Measurements from ENCODE around the gene ADARB2.

ADARB2 gene

DNA sequence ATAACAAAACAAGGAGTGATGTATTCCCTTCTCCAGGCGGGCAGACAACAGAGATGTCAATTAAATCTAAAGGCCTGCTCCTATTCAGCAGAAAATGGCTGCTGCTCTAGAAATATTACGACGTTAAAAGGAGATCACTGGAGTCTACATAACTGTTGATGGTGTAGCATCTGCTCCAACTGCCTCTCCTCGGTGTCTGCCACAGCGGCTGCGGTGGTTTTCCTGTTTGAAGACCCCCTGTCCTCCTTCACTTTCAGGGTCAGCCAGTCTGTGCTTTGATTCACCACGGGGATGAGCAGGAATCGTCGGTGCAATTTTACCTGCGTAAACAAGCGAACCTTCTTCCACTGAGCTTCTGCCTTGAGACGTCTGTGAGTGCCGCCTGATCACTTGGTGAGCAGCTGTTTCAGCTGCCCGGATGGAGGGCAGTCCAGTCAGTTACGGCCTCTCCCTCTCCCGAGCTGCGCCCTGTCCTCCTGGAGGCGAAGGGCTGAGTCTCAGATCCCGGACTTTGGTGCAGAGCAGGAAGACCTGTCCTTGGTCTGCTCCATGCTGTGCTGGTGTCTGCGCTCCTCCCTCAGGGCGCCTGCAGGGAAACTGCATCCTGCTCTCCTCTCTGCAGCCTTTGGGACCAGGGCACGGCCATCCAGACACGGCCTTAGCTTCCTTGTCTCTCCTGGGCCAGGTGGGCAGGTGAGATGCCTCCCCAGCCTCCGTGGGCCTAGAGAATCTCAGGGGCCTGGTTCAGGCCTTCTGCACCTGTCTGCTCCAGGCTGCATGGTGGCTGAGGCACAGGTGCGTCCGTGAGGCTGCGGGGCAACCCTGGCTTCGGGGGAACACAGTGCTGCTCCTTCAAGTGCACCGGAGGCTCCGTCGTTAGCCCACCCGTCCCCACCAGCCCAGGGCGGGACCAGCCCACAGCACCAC is 326.6 kb downstream of the ADARB2 start:
- ATAC-seq (no peak), DNase-seq (no peak)
- no peak overlapping the region for H3K4me3 Mint-ChIP-seq
- H3K27ac Mint-ChIP-seq: no peak overlapping the region
- H3K9me3 Mint-ChIP-seq: no peaks in the 10 kb centered on the region
- peaks cover 2% of the 10 kb centered on the region for H3K4me1 Mint-ChIP-seq
- H3K36me3 Mint-ChIP-seq (ENCODE audit: low read depth): no peaks in the 10 kb centered on the region
- H3K27me3 Mint-ChIP-seq: peaks cover 24% of the 10 kb centered on the region

DNA sequence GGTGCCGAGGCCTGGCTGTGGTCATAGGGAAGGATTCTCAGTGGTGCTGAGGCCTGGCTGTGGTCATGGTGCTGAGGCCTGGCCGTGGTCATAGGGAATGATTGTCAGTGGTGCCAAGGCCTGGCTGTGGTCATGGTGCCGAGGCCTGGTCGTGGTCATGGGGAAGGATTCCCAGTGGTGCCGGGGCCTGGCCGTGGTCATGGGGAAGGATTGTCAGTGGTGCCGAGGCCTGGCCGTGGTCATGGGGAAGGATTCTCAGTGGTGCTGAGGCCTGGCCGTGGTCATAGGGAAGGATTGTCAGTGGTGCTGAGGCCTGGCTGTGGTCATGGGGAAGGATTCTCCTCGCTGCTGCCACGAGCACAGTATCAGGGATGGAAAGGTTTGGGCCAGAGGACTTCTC is 327.3 kb downstream of the ADARB2 start:
- Mint-ChIP-seq H3K4me3 (no peak overlapping the region), H3K27me3 (peaks cover 21% of the 10 kb centered on the region), H3K9me3 (no peaks in the 10 kb centered on the region), H3K27ac (no peak overlapping the region), H3K4me1 (peaks cover 2% of the 10 kb centered on the region), H3K36me3 (ENCODE audit: low read depth) (no peaks in the 10 kb centered on the region)
- ATAC-seq (no peak), DNase-seq (no peak)

DNA sequence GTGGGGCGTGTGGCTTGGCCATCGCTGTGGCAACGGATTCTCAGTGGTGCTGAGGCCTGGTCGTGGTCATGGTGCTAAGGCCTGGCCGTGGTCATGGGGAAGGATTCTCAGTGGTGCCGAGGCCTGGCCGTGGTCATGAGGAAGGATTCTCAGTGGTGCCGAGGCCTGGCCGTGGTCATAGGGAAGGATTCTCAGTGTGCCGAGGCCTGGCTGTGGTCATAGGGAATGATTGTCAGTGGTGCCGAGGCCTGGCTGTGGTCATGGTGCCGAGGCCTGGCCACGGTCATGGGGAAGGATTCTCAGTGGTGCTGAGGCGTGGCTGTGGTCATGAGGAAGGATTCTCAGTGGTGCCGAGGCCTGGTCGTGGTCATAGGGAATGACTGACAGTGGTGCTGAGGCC is 327.9 kb downstream of the ADARB2 start:
- Mint-ChIP-seq H3K4me3 (no peak overlapping the region), H3K9me3 (no peaks in the 10 kb centered on the region), H3K4me1 (peaks cover 2% of the 10 kb centered on the region), H3K27ac (no peak overlapping the region), H3K36me3 (ENCODE audit: low read depth) (no peaks in the 10 kb centered on the region), H3K27me3 (peaks cover 15% of the 10 kb centered on the region)
- DNase-seq: no peak
- no peak for ATAC-seq

DNA sequence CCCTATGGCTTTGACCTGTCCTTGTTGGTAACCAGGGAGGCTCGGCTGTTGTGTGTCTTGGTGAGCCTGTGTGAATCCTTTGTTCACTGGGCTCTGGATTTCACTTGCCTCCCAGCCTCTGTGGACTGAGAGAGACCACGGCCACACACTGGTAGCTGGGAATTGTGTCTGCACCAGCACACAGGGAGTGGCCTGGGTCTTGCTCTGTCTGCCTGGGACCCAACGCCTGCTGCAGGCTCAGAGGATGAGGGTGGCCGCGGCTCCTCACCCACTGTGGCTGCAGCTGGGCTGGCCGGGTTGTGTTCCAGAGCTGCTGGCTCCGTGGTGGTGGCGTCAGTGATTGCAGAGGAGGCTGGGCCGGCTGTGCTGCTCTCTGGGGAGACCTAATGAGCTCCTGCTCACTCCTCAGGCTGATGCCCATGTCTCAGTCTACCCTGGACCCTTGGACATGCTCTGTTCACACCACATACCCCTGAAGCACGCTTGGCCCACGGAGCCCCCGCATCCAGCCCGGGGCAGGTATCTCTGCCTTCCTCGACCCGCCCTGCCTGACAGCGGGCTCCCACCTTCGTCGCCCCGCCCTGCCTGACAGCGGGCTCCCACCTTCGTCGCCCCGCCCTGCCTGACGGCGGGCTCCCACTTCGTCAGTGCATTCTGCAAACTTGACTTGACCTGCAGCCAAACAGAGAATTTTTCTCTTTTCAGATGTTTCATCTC is 328.5 kb downstream of the ADARB2 start:
- Mint-ChIP-seq H3K4me1 (peaks cover 2% of the 10 kb centered on the region), H3K4me3 (no peak overlapping the region), H3K27me3 (peaks cover 13% of the 10 kb centered on the region), H3K9me3 (no peaks in the 10 kb centered on the region), H3K27ac (no peak overlapping the region), H3K36me3 (ENCODE audit: low read depth) (no peaks in the 10 kb centered on the region)
- DNase-seq (no peak), ATAC-seq (no peak)

DNA sequence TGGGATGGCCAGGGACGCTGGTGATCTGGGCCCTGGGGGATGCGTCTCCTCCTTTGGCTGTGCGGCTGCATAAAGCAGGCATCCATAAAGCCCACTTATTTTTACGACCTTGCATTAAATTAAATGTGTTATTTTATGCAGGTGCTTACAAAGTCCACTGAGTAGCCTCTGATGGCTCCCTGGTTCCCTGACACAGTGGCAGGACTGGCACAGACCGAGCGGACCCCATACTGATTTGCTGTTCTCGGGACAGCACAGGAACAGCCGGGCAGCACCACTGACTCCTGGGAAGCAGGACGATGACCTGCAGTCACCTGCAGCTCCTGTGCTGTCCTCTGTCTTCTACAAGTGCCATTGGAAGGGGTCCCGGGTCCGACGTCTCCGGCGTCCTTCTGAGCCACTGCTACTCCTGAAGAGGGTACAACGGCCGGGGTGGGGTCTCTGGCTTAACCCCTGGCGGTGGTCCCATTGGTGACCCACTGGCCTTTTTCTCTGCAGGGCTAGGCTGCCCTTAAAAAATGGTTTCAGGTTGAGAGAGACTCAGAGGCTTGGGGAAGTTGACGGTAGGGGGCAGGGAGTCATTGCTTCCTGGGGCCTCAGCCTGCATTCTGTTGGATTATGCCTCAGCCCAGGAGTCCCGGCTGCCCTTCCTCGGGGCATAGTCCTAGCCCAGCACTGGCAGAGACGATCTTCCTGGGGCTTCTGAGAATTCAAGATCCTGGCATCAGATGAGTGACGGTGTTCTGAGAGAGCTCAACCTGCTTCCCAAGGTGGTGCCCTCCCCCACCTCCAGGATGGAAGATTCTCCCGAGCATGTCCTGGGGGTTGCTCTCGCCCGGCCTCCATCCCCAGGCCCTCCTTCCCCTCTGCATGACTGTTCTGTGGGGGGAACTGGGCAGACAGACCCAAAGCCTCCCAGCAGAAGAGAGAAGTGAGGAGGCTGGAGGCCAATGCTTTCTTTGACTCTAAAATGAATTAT is 330.1 kb downstream of the ADARB2 start:
- DNase-seq (no peak), ATAC-seq (no peak)
- Mint-ChIP-seq H3K27me3 (peaks cover 4% of the 10 kb centered on the region), H3K4me3 (no peak overlapping the region), H3K27ac (no peak overlapping the region), H3K36me3 (ENCODE audit: low read depth) (no peaks in the 10 kb centered on the region), H3K9me3 (no peaks in the 10 kb centered on the region), H3K4me1 (peaks cover 2% of the 10 kb centered on the region)

DNA sequence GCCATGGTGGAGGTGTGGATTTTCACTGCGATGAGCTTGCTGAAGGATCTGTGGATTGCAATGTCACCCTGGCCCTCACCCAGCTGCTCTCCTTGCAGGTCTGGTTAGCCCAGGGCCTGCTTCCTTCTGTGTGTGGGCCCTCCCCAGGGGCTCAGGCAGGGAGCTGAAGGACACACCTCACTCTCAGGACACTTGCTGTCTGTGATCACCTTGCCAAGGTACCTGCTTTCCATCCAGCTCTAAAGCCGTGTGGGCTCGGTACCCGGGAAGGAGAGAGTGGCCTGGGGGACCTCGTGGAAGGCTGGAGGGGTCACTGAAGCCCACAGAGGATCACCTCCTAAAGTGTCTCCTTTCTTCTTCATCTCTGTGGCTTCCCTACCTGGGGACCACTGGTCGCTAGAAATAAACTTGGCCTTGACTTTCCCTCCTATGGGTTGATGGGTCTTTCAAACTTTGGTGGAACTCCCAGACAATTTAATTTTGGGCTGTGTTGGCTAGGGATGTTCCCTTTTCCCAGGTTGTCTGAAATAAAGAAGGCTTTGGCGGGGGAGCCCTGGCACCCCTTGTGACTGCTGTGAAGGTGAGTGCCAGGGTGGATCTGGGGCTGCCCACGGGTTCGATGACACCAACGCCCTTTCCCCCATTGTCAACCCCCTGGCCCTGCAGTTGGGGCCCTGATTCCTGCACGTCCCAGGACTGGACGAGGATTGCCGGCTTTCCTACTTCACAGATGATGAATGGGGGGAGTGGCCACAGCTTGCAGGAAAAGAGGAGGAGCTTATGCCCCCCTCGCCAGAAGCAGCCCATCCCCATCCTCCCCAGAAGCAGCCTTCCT is 331.0 kb downstream of the ADARB2 start:
- no peak for DNase-seq
- H3K27me3 Mint-ChIP-seq: peaks cover 6% of the 10 kb centered on the region
- H3K4me1 Mint-ChIP-seq: no peaks in the 10 kb centered on the region

DNA sequence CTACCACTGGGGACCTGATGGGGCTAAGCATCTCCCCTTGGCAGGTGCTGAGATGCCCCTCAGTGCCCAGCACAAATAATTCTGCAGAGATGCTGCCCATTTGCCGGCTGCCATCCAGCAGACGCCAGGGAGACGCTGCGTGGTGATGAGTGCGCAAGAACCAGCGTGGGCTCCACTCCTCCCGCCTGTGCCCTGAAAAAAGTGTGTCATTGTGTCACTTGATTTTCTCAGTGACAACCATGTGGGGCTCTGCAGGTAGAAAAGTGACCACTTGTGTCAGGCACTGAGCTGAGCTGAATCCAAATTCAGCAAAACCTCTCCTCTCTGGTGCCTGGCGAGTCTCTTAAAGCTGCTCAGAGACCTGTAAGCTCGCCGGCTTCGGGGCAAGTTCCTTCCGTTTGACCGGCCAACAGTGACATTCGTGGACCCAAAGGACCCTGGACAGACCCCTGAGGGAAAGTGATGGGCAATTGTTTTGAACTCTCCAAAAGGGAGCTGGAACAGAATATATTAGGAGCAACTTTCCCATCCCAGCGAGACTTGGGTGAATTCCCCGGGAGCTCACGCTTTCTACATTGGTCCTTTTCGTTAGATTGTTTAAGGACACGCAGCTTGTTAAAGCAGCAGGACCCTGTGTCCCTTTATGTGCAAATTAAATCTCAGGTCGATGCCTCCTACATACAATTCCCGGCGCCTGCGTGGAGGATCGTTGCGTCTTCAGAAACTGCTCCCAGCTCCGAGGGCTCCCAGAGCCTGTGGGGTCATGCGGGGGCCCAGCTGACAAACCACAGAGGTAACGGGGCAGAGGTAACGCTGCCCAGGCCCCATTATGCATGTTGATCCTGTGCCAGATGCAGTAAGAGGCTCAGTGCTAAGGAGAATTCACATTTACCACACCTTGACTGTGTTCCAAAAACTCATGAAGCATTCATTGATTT is 332.7 kb downstream of the ADARB2 start:
- H3K4me3 Mint-ChIP-seq: no peak overlapping the region
- no peaks in the 10 kb centered on the region for H3K9me3 Mint-ChIP-seq
- no peak for ATAC-seq
- no peak overlapping the region for H3K27ac Mint-ChIP-seq
- H3K36me3 Mint-ChIP-seq (ENCODE audit: low read depth): no peaks in the 10 kb centered on the region
- peaks cover 11% of the 10 kb centered on the region for H3K27me3 Mint-ChIP-seq
- H3K4me1 Mint-ChIP-seq: no peaks in the 10 kb centered on the region
- DNase-seq: no peak

More for the DNA sequence above, 331.0 kb downstream of the ADARB2 start:
- no peak overlapping the region for H3K27ac Mint-ChIP-seq
- H3K36me3 Mint-ChIP-seq (ENCODE audit: low read depth): no peaks in the 10 kb centered on the region
- H3K4me3 Mint-ChIP-seq: no peak overlapping the region
- no peak for ATAC-seq
- no peaks in the 10 kb centered on the region for H3K9me3 Mint-ChIP-seq

DNA sequence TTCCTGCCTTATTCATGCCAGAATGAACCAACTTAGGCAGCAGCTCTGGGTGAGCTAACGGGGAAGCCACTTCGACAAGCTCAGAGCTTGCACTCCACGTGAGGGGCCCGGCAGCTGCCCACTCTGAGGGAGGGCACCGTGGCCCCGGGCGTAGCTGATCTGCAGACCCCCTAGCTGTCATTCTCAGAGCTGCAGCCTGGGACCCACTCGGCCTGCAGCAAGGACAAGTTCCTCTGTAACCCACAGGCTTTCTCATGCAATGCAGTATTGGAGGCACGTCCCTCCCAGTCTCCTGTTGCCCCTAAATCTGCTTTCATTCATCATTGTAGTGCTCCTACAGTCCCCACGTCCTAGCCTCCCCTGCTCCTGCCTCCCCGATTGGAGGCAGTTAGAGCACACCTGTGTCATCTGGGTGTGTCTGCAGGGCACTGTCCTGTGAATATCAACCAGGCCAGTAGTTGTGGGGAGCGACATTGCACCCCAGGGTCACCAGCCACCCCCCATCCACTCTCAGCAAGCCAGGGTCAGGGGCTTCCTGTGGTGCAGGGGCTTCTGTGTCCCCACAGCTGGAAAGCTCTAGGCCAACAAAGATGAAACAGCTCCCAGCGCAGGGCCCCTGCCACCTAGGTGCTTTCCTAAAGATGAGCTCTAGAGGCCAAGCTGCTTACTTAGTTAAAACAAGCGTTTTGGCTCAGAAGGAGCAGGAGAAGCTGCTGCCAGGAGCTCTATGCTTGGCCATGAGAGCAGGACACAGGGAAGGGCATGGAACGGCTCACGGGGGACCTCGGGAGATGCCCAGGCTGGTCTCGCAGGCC is 333.6 kb downstream of the ADARB2 start:
- no peak for DNase-seq
- Mint-ChIP-seq H3K36me3 (ENCODE audit: low read depth) (no peaks in the 10 kb centered on the region), H3K4me1 (no peaks in the 10 kb centered on the region), H3K27ac (no peak overlapping the region), H3K4me3 (no peak overlapping the region), H3K9me3 (no peaks in the 10 kb centered on the region), H3K27me3 (peaks cover 11% of the 10 kb centered on the region)
- ATAC-seq: no peak

DNA sequence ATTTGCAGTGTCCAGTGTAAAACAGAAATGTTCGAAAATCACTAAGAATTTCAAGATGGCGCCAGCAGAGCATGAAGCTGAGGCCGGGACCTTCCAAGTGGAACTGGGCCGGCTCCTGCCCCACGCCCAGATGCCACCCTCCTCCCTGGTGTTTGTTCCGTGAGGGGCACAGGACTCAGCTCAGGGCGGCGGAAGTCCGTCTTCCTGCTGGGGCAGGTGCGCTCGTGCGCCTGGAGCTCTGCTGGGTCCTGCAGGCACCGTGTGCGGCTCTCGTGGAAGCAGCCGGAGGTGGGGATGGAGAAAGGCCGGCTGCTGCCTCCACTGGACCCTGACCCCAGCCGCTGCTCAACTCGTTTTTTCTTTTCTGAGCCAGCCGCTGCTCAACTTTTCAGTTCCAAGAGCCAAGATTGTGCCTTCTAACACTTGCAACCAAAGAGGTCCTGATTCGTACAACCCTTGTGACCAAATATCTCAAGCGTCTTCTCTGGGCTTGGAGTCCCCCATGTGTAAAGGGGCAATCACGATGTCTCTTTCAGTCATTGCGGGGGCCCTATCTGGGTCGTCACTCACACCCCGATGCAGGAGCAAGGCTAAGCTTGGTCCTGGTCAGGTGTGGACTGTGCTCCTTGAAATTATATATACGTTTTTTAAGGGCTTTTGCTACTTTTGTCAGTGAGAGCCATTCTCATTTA is 334.4 kb downstream of the ADARB2 start:
- H3K27ac Mint-ChIP-seq: no peak overlapping the region
- H3K9me3 Mint-ChIP-seq: no peaks in the 10 kb centered on the region
- H3K36me3 Mint-ChIP-seq (ENCODE audit: low read depth): no peaks in the 10 kb centered on the region
- no peaks in the 10 kb centered on the region for H3K4me1 Mint-ChIP-seq
- peaks cover 11% of the 10 kb centered on the region for H3K27me3 Mint-ChIP-seq
- ATAC-seq: no peak
- H3K4me3 Mint-ChIP-seq: no peak overlapping the region
- no peak for DNase-seq

DNA sequence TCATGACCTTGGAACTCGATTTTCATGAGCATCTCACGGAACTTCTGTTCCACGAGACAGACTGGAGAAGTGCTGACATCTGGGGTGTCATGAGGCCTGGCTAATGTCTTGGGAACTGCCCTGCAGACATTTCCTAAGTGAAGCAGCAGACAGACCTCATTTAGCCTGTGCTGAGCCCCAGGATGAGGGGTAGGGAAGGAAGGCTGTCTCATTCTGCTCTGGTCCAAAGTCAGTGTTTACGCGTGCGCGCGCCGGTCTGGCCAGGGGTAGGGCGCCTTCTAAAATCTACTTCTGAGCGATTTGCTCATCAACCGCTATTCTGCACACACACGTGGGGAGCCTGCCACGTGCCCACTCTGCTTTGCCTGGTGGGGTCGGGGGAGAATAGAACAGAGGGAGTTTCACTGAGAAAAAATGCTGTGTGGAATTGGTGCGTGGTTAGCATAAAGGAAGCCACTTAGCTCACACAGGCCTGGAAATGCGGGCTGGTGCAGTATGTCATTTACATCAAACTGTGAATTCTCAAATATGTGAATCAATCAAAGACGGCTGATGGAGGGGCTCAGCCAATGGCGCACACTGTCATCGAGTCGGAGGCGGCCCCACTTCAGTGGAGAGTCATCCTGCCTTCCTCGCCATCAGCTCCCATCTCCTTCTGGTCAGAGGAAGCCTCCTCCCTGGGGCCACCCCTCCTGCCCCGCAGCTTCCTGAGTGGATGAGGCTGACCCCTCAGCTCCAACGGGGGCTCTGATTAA is 335.1 kb downstream of the ADARB2 start:
- peaks cover 11% of the 10 kb centered on the region for H3K27me3 Mint-ChIP-seq

More for the DNA sequence above, 335.1 kb downstream of the ADARB2 start:
- no peak for ATAC-seq
- H3K4me3 Mint-ChIP-seq: no peak overlapping the region
- no peaks in the 10 kb centered on the region for H3K9me3 Mint-ChIP-seq
- no peaks in the 10 kb centered on the region for H3K4me1 Mint-ChIP-seq
- no peak for DNase-seq
- no peak overlapping the region for H3K27ac Mint-ChIP-seq
- H3K36me3 Mint-ChIP-seq (ENCODE audit: low read depth): no peaks in the 10 kb centered on the region

Measured in activated naive CD8-positive, alpha-beta T cell treated with anti-CD3 and anti-CD28 coated beads, Interleukin-2, amount 50 U/mL, for 24 hours (primary cell).